LNCaP clone FGC (cell line): ENCODE results near the gene ORC4.

Experiments used
- DNase-seq: peaks from one replicate; pipeline ENCODE4 v3.0.0-alpha.2; 2011; ENCODE audit warnings: low read depth
- H3K4me3 ChIP-seq: 2 replicates; pipeline ENCODE4 v1.5.1; 2011; ENCODE audit warnings: mild to moderate bottlenecking, low read depth, low read length, control low read depth
- TF ChIP-seq, protein P1 (sequence below): IDR thresholded peaks from 2 replicates; pipeline ENCODE4 v1.5.1; 2012; ENCODE audit warnings: mild to moderate bottlenecking; ENCODE audit not compliant: control insufficient read depth, insufficient read depth; ENCODE audit errors: extremely low read depth

Gene ORC4

DNA sequence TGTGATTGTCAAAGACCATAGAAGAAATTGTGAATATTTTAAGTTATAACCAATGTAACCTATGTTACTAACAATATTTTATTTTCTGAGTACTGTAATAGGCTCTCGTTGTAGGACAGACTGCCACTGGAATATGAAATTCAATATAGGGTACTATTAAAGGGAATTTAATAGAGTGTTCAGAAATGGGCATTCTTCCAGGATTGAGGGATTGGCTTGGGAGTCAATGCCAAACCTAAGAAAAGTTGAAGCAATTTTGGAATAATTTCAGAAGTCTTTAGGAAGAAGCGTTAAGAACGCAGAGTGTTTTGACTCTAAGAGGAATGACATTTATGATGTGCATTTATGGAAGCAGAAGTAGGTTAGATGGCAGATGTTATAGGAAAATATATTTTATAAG lies 96.7 kb downstream of the ORC4 start:
- TF ChIP-seq, protein P1, sequence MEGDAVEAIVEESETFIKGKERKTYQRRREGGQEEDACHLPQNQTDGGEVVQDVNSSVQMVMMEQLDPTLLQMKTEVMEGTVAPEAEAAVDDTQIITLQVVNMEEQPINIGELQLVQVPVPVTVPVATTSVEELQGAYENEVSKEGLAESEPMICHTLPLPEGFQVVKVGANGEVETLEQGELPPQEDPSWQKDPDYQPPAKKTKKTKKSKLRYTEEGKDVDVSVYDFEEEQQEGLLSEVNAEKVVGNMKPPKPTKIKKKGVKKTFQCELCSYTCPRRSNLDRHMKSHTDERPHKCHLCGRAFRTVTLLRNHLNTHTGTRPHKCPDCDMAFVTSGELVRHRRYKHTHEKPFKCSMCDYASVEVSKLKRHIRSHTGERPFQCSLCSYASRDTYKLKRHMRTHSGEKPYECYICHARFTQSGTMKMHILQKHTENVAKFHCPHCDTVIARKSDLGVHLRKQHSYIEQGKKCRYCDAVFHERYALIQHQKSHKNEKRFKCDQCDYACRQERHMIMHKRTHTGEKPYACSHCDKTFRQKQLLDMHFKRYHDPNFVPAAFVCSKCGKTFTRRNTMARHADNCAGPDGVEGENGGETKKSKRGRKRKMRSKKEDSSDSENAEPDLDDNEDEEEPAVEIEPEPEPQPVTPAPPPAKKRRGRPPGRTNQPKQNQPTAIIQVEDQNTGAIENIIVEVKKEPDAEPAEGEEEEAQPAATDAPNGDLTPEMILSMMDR, result no peak
- H3K4me3 ChIP-seq, result no peak overlapping the region
- no peak for DNase-seq

DNA sequence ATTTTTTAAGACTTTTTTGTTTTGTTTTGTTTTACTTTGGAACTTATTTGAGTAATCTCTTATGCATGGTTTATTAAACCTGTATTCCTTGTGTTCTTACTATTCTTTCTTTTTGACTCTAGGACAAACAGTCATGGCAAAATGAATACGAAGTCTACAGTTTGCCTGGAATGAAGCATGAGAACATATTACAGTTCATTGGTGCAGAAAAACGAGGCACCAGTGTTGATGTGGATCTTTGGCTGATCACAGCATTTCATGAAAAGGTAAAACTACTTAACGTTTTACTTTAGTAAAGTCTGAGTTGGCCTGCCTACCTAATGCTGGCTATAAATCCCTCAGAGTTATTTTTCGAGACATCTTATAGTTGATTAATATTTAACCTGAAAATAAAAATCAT lies 103.4 kb downstream of the ORC4 start:
- no peak for DNase-seq
- no peak overlapping the region for H3K4me3 ChIP-seq
- TF ChIP-seq, protein P1, result no peak

DNA sequence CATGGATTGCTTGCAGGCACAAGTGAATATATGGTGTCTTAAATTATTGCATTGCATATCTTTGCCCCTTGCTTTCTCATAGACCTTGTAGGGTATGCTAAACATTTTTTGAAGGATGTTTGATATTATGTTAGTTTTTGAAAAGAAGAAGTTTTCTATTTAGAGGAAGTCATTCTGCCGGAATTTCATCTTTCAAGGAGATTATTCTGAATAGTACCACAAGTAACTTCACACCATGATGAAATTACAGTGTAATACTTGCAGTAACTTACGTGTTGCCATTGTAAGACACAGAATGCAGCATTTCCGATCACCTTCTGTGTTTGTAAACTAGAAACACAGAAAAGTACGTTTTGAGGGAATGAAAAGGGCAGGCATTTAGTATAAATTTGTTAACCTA lies 103.8 kb downstream of the ORC4 start:
- H3K4me3 ChIP-seq, result no peak overlapping the region
- DNase-seq, result no peak
- TF ChIP-seq, protein P1, result no peak

DNA sequence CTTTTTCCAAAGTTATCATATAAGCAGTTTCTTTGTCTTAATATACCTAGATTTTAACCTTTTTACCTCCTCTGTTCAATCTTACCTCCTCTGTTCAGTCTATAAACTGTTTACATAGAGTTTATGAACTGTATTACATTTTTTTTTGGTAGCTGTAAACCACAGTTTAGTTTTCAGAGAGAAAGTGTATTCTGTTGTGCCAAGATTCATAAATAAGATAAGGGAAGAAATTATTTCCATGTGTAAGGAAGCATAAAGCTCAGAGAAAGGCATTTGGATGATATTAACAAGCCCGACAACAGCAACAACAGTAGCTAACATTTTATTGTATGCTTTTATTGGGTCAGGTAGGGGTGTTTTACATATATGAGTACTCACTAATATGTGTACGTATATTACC lies 104.5 kb downstream of the ORC4 start:
- TF ChIP-seq, protein P1, result no peak
- H3K4me3 ChIP-seq, result no peak overlapping the region
- DNase-seq, result no peak

DNA sequence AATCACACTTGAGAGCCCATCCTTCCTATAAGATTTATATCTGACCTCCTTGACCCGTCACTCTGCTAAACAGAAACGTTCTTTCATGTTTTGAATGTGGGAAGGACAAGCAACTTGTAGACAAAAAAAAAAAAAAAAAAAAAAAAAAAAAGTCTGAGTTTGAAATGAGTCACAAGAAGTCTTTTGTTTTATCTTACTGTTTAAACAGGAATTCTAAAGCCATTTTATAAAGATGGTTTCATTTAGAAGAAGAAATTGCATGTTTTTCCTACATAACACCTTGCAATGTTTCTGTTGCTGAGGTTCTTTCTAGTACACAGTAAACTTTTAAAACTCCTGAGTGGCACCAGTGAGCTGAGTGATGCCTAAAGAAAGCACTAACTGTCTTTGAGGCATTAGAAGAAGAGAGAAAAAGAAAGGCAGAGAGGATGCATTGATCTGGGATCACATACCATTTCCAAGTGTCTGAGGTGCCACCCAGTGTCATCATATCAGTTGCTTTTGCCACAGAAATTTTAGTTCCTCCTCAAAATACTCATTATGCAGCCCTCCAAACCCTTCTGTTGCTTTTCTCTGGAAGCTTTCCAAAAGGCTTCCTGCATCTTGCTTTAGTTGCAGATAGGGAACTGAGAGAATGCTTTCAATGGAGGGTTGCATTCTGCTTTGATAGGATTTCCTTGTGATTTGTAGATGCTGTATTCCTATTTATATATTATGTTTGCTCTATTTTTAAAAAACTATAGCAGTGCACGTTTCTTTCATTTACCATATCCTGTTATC lies 106.6 kb downstream of the ORC4 start:
- no peak overlapping the region for H3K4me3 ChIP-seq
- TF ChIP-seq, protein P1, result no peak
- DNase-seq, result no peak

DNA sequence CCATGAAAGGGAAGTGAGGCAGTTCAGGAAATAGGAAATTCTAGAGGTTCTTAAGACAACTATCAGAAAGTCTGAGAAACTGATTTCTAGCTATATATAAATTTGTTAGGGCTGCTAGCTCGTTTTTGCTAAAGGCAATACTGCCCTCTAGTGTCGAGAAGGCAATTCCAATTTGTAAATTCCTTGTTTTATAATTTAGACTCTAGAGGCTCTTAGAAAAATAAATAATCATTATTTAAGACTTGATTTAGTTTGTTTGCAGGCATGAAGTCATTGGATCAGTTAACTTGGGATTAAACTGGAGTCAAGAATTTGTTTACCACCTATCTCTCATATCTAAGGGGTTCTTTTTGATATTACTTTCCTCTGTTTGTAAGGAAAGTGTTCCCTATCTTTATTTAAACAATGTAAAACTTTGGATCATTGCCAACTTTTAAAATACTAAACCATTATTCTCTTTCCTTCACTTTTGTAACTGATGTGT lies 109.5 kb downstream of the ORC4 start:
- DNase-seq, result peak; percentile 63
- no peak overlapping the region for H3K4me3 ChIP-seq
- TF ChIP-seq, protein P1, result peak; percentile 53

DNA sequence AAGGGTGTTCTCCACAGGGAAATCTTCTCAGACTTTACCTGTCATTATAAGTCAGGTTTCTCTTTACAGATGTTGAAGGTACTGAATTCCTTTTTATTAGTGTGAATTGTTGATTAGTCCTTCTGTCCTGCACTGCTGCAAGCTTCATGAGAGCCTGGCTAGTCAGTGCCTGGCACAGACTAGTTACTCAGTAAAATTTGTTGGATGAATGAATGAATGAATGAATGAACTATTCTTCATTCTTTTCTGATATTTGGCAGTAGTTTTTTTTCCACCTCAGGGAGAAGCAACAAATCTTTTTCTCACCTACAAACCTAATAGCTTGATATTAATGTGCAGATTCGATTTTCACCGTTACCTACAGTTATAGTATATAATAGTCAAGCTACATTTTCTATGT lies 111.4 kb downstream of the ORC4 start:
- no peak overlapping the region for H3K4me3 ChIP-seq
- TF ChIP-seq, protein P1, result no peak

More for the DNA sequence above, 111.4 kb downstream of the ORC4 start:
- no peak for DNase-seq
